ENCODE measurements around the gene NSUN4. TPM values are rescaled to one million over a fixed set of nuclear protein-coding genes. Genes with fewer than 3 reads are reported as not detected.

NSUN4 gene
- total RNA-seq, 1 donor from 2014 or later, result 16.9 TPM

DNA sequence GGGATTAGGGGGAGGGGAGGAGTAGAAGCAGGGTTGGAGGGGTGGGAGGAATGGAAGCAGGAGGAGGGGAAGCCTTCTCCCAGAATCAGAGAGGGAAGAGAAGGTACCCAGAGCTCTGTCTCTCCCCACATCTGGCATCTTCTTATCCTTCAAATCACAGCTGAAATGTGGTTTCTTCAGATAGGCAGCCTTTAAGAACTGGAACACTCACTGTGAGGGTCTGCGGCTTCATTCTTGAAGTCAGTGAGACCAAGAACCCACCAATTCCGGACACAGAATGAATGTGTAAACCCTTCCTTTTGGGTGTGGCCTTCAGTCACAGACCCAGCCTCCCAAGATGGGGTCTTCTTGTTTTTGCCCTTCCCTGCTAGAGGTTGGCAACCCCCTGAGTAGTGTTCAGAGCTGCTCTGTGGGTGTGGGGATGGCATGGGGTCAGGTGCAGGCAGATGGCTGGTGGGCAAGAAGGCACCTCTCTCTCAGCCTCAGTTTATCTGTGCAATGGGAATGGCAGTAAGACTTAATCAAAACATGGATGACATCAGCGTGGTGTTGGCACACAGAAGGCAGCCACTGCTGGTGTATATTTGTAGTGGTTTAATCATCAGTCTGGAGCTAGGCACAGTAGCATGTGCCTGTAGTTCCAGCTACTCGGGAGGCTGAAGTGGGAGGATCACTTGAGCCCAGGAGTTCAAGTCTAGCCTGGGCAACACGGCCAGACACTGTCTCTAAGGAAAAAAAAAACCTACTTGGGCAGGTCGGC lies 60.7 kb downstream of the NSUN4 start:
- Histone ChIP-seq H3K4me3 (ENCODE audit: insufficient read depth, low read depth, low read length) (no peak overlapping the region), H3K9me3 (ENCODE audit: insufficient read depth, low read depth, low read length) (no peaks in the 10 kb centered on the region), H3K36me3 (ENCODE audit: insufficient read depth, low read length) (no peaks in the 10 kb centered on the region), H2AFZ (ENCODE audit: low read depth, low read length) (no peak overlapping the region), H3K4me2 (ENCODE audit: low read length) (no peak overlapping the region), H3K79me2 (ENCODE audit: insufficient read depth, low read length) (no peaks in the 10 kb centered on the region), H4K20me1 (ENCODE audit: insufficient read depth, low read length) (no peaks in the 10 kb centered on the region), H3K27me3 (ENCODE audit: insufficient read depth, low read length) (peaks cover 11% of the 10 kb centered on the region), H3K9ac (ENCODE audit: low read length) (no peak overlapping the region), H3K27ac (ENCODE audit: low read depth, low read length) (no peak overlapping the region), H3K4me1 (ENCODE audit: insufficient read depth, low read length) (peaks cover 5% of the 10 kb centered on the region)
- Mint-ChIP-seq H3K9me3 (ENCODE audit: unreplicated experiment) (peaks cover 2% of the 10 kb centered on the region), H3K36me3 (ENCODE audit: low read depth, unreplicated experiment) (no peaks in the 10 kb centered on the region), H3K27ac (ENCODE audit: unreplicated experiment) (no peak overlapping the region), H3K4me3 (ENCODE audit: unreplicated experiment) (no peak overlapping the region), H3K27me3 (ENCODE audit: low read depth, unreplicated experiment) (peaks cover 23% of the 10 kb centered on the region), H3K4me1 (ENCODE audit: low read depth, unreplicated experiment) (peaks cover 2% of the 10 kb centered on the region)
- no peak for TF ChIP-seq EZH2 (IDR thresholded peaks at IDR 0.05; ENCODE audit: insufficient read depth, low read length)
- TF ChIP-seq, protein P1, sequence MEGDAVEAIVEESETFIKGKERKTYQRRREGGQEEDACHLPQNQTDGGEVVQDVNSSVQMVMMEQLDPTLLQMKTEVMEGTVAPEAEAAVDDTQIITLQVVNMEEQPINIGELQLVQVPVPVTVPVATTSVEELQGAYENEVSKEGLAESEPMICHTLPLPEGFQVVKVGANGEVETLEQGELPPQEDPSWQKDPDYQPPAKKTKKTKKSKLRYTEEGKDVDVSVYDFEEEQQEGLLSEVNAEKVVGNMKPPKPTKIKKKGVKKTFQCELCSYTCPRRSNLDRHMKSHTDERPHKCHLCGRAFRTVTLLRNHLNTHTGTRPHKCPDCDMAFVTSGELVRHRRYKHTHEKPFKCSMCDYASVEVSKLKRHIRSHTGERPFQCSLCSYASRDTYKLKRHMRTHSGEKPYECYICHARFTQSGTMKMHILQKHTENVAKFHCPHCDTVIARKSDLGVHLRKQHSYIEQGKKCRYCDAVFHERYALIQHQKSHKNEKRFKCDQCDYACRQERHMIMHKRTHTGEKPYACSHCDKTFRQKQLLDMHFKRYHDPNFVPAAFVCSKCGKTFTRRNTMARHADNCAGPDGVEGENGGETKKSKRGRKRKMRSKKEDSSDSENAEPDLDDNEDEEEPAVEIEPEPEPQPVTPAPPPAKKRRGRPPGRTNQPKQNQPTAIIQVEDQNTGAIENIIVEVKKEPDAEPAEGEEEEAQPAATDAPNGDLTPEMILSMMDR (IDR thresholded peaks at IDR 0.05; ENCODE audit: insufficient read depth, low read depth, low read length), result no peak
- DNase-seq (ENCODE audit: low read depth) (no peak), FAIRE-seq (no peak)

DNA sequence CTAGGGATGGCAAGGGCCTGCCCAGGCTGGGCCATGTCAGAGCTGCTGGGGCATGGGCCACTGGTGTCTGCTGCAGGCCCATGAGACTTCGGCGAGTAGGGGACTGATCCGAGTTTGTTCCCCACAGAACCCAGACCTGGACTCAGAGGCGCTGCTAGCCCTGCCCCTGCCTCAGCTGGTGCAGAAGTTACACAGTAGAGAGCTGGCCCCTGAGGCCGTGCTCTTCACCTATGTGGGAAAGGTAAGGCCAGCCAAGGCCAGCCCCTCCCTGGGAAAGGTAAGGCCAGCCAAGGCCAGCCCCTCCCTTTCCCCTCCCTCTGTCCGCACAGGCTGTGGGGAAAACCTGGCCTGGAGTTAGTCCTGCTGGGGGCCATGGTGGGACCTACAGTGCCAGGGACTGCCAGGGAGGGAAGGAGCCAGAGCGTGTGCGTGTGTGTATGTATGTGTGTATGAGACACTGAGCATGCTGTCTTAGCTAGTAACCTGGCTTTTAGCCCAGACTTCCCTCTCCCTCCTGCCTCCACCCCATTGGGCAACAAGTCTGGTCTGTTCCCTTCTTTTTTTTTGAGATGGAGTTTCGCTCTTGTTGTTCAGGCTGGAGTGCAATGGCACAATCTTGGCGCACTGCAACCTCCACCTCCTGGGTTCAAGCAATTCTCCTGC lies 61.5 kb downstream of the NSUN4 start:
- H3K4me1 Mint-ChIP-seq (ENCODE audit: low read depth, unreplicated experiment), result peaks cover 4% of the 10 kb centered on the region
- Histone ChIP-seq H3K4me3 (ENCODE audit: insufficient read depth, low read depth, low read length) (no peak overlapping the region), H3K9me3 (ENCODE audit: insufficient read depth, low read depth, low read length) (no peaks in the 10 kb centered on the region), H3K9ac (ENCODE audit: low read length) (no peak overlapping the region), H2AFZ (ENCODE audit: low read depth, low read length) (no peak overlapping the region), H3K4me2 (ENCODE audit: low read length) (no peak overlapping the region), H3K79me2 (ENCODE audit: insufficient read depth, low read length) (no peaks in the 10 kb centered on the region), H4K20me1 (ENCODE audit: insufficient read depth, low read length) (no peaks in the 10 kb centered on the region), H3K4me1 (ENCODE audit: insufficient read depth, low read length) (peaks cover 10% of the 10 kb centered on the region), H3K36me3 (ENCODE audit: insufficient read depth, low read length) (no peaks in the 10 kb centered on the region), H3K27me3 (ENCODE audit: insufficient read depth, low read length) (peaks cover 8% of the 10 kb centered on the region), H3K27ac (ENCODE audit: low read depth, low read length) (no peak overlapping the region)
- peaks cover 2% of the 10 kb centered on the region for H3K9me3 Mint-ChIP-seq (ENCODE audit: unreplicated experiment)
- DNase-seq (ENCODE audit: low read depth), result peak; percentile 86
- H3K27me3 Mint-ChIP-seq (ENCODE audit: low read depth, unreplicated experiment), result peaks cover 18% of the 10 kb centered on the region
- H3K36me3 Mint-ChIP-seq (ENCODE audit: low read depth, unreplicated experiment), result no peaks in the 10 kb centered on the region
- FAIRE-seq, result no peak
- no peak overlapping the region for H3K27ac Mint-ChIP-seq (ENCODE audit: unreplicated experiment)
- TF ChIP-seq, protein P1 (IDR thresholded peaks at IDR 0.05; ENCODE audit: insufficient read depth, low read depth, low read length), result no peak
- no peak for TF ChIP-seq EZH2 (IDR thresholded peaks at IDR 0.05; ENCODE audit: insufficient read depth, low read length)
- H3K4me3 Mint-ChIP-seq (ENCODE audit: unreplicated experiment), result no peak overlapping the region

DNA sequence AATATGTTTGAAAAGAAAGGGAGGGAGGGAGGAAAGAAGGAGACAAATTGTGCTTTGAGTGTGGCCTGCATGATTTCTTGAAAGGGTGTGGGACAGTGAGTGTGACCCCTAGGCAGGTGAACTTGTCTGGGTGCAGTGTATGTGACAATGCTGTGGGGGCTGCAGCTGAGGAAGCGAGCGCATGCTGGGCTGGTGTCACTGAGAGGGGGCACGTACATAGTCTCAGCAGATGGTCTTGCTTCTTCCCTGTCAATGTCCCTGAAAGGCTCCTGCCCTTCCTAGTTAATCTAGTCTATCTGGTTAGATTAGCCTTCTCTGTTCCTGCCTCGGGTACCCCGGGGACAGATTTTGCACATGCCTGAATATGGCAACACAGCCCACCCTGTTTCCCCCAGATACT lies 63.3 kb downstream of the NSUN4 start:
- H3K4me1 Mint-ChIP-seq (ENCODE audit: low read depth, unreplicated experiment), result peaks cover 10% of the 10 kb centered on the region
- H3K36me3 ChIP-seq (ENCODE audit: insufficient read depth, low read length), result no peaks in the 10 kb centered on the region
- H3K27ac ChIP-seq (ENCODE audit: low read depth, low read length), result no peak overlapping the region
- no peak overlapping the region for H2AFZ ChIP-seq (ENCODE audit: low read depth, low read length)
- no peaks in the 10 kb centered on the region for H3K79me2 ChIP-seq (ENCODE audit: insufficient read depth, low read length)
- no peak overlapping the region for H3K9ac ChIP-seq (ENCODE audit: low read length)
- H3K36me3 Mint-ChIP-seq (ENCODE audit: low read depth, unreplicated experiment), result peaks cover 3% of the 10 kb centered on the region
- peaks cover 5% of the 10 kb centered on the region for H3K27me3 ChIP-seq (ENCODE audit: insufficient read depth, low read length)
- FAIRE-seq (no peak), DNase-seq (ENCODE audit: low read depth) (no peak)
- H4K20me1 ChIP-seq (ENCODE audit: insufficient read depth, low read length), result no peaks in the 10 kb centered on the region
- no peak overlapping the region for H3K4me3 Mint-ChIP-seq (ENCODE audit: unreplicated experiment)
- H3K27ac Mint-ChIP-seq (ENCODE audit: unreplicated experiment), result no peak overlapping the region
- peaks cover 31% of the 10 kb centered on the region for H3K27me3 Mint-ChIP-seq (ENCODE audit: low read depth, unreplicated experiment)
- H3K4me1 ChIP-seq (ENCODE audit: insufficient read depth, low read length), result peaks cover 10% of the 10 kb centered on the region
- TF ChIP-seq EZH2 (IDR thresholded peaks at IDR 0.05; ENCODE audit: insufficient read depth, low read length), result no peak
- TF ChIP-seq, protein P1 (IDR thresholded peaks at IDR 0.05; ENCODE audit: insufficient read depth, low read depth, low read length), result no peak
- H3K9me3 ChIP-seq (ENCODE audit: insufficient read depth, low read depth, low read length), result no peaks in the 10 kb centered on the region
- peaks cover 2% of the 10 kb centered on the region for H3K9me3 Mint-ChIP-seq (ENCODE audit: unreplicated experiment)
- H3K4me2 ChIP-seq (ENCODE audit: low read length), result no peak overlapping the region
- no peak overlapping the region for H3K4me3 ChIP-seq (ENCODE audit: insufficient read depth, low read depth, low read length)
